ENCODE measurements around the gene PDZRN3. TPM values are rescaled to one million over a fixed set of nuclear protein-coding genes. Genes with fewer than 3 reads are reported as not detected.

Gene PDZRN3
- total RNA-seq, 1 donor from 2014 or later: 23.9 TPM

DNA sequence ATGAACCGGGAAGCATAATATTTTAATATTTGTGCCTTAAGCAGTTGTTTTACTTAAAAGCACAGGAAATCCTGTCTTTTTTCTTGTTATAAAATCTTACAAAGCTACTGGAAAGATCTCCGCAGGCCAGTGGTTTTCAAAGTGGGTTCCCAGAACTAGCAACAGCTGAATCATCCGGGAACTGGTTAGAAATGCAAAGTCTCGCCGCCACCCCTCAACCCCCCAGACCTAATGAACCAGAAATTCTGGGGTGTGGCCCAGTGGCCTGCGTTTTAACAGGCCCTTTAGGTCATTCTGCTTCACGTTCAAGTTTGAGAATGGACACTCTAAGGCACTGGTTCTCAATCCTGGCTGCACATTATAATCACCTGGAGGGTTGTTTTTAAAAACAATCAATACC is 74.7 kb downstream of the PDZRN3 start:
- Histone ChIP-seq H3K9me3 (no peaks in the 10 kb centered on the region), H3K27ac (no peak overlapping the region), H3K4me3 (no peak overlapping the region), H3K4me1 (no peaks in the 10 kb centered on the region), H3K36me3 (no peaks in the 10 kb centered on the region), H3K27me3 (no peaks in the 10 kb centered on the region)
- DNase-seq: no peak
- no peak for ATAC-seq
- intact Hi-C loops (cut with DNase I): no loop called here
- TF ChIP-seq, protein P1, sequence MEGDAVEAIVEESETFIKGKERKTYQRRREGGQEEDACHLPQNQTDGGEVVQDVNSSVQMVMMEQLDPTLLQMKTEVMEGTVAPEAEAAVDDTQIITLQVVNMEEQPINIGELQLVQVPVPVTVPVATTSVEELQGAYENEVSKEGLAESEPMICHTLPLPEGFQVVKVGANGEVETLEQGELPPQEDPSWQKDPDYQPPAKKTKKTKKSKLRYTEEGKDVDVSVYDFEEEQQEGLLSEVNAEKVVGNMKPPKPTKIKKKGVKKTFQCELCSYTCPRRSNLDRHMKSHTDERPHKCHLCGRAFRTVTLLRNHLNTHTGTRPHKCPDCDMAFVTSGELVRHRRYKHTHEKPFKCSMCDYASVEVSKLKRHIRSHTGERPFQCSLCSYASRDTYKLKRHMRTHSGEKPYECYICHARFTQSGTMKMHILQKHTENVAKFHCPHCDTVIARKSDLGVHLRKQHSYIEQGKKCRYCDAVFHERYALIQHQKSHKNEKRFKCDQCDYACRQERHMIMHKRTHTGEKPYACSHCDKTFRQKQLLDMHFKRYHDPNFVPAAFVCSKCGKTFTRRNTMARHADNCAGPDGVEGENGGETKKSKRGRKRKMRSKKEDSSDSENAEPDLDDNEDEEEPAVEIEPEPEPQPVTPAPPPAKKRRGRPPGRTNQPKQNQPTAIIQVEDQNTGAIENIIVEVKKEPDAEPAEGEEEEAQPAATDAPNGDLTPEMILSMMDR (IDR thresholded peaks at IDR 0.05): no peak

DNA sequence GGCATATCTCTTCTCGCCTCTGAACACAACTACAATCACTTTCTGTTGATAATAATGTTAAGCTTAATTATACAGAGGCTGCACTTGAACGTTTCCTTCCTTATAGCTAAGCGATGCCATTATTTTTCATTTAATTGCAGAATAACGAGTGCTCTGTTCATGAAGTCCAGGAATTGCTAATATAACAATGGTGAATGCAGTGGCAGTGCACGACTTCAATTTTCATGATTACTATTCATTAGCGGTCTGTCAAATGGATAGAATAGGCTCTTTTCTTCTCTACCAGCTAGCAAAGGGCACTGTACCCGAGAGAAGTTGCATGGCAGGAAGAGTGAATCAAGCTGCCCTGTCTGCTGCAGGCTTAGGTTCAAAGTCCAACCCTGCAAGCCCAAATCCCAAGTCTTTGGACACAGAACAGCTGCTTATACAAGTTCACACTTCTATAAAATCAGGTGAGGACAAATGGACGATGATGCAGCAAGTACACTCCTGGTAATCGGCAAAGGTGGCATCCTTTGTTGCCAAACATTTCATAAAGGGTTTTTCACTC is 75.6 kb downstream of the PDZRN3 start:
- Histone ChIP-seq H3K27me3 (no peaks in the 10 kb centered on the region), H3K9me3 (no peaks in the 10 kb centered on the region), H3K4me3 (no peak overlapping the region), H3K27ac (no peak overlapping the region), H3K4me1 (no peaks in the 10 kb centered on the region), H3K36me3 (no peaks in the 10 kb centered on the region)
- intact Hi-C loops (cut with DNase I): no loop called here
- DNase-seq (no peak), ATAC-seq (no peak)
- TF ChIP-seq, protein P1 (IDR thresholded peaks at IDR 0.05): no peak

DNA sequence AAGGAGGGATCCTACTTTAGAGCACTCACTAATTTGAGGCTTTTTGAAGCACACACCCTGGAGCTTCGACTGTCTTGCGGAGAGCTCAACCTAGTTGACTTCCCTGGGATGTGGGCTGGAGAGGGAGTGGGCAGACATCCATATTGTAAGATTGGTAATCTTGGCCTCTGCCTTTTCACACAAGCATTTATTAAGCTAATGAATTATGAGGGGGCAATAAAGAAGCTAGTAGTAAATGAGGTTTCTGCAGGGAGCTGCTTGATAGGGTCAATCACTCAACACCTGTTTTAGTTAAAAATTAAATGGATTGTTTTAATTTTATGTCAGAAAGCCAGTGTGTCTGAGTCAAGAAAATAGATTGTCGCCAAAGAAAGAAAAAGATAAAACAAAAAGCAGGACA is 76.3 kb downstream of the PDZRN3 start:
- Histone ChIP-seq H3K27me3 (no peaks in the 10 kb centered on the region), H3K9me3 (no peaks in the 10 kb centered on the region), H3K4me3 (no peak overlapping the region), H3K36me3 (no peaks in the 10 kb centered on the region), H3K27ac (no peak overlapping the region), H3K4me1 (no peaks in the 10 kb centered on the region)
- TF ChIP-seq, protein P1 (IDR thresholded peaks at IDR 0.05): no peak
- DNase-seq (no peak), ATAC-seq (no peak)
- intact Hi-C loops (cut with DNase I): no loop called here

DNA sequence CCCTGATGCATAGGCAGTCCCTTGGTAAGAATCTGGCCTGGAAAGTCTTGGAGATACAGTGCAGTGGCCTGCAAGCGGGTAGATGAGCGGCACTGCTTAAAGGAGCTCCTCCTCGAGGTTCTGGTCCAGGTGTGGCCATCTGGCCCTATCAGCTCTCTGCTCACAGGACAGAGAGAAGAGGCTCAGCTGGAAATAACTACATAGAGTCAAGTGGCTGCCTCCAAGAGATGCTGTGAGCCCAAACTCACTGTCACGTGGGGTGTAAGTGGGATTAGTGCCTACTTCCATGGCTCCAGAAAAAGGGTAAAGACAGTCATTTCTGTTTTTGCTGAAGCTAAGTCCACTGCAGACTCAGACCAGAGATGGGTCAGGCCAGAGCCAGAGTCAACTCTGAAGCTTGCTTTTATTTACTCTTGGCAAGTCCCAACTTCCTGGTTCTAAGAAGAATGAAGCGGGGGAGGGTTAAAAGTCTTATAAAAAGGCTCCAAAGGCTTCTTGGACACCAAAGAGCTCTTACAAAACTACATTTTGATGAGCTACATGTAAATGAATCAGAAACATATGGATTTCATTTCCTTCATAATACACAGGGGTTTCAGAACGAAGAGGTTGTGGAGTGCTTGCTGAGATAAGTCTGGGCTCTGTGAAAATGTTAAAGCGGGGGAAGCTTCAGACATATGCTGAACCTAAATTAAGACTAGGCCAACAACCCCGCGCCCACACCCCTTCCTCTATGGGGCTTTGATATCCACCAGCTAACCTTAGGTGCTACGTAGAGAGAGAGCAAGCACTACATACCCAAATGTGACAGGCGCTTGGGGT is 77.1 kb downstream of the PDZRN3 start:
- no peak for DNase-seq
- TF ChIP-seq, protein P1 (IDR thresholded peaks at IDR 0.05): no peak
- no peak for ATAC-seq
- H3K27ac ChIP-seq: no peak overlapping the region
- intact Hi-C loops (cut with DNase I): no loop called here
- no peak overlapping the region for H3K4me3 ChIP-seq
- H3K27me3 ChIP-seq: no peaks in the 10 kb centered on the region
- H3K4me1 ChIP-seq: no peaks in the 10 kb centered on the region
- H3K36me3 ChIP-seq: no peaks in the 10 kb centered on the region
- H3K9me3 ChIP-seq: no peaks in the 10 kb centered on the region

DNA sequence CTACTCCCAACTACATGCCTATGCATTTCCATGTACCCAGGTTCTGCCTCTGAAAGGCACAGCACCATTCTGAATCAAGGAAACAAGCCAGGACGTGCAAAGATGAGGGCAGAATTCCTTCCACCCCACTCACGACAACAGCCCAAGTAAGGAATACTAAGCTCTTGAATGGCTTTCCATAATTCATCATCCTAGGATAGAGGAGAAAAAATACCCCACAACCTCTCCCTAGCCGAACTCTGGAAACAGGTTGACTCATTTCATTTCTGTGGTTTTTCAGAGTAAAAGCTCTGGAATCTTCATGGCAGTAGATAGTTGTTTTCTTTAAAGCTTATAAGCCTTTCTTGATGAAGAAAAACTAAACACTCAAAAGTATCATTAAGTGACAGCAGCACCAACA is 77.8 kb downstream of the PDZRN3 start:
- ATAC-seq: no peak
- intact Hi-C loops (cut with DNase I): no loop called here
- H3K4me3 ChIP-seq: no peak overlapping the region
- no peaks in the 10 kb centered on the region for H3K36me3 ChIP-seq
- no peaks in the 10 kb centered on the region for H3K9me3 ChIP-seq
- no peak for DNase-seq
- no peaks in the 10 kb centered on the region for H3K27me3 ChIP-seq
- no peak overlapping the region for H3K27ac ChIP-seq
- H3K4me1 ChIP-seq: no peaks in the 10 kb centered on the region
- TF ChIP-seq, protein P1 (IDR thresholded peaks at IDR 0.05): no peak
